ENCODE data around the gene HECTD1.

The HECTD1 gene

GRCh38 chr14:31255286-31255685 lies 47.7 kb upstream of the HECTD1 start:
- Histone ChIP-seq H3K4me3 (ENCODE audit: low read length) (no peak overlapping the region), H3F3A (ENCODE audit: insufficient read depth, low read length) (no peaks in the 10 kb centered on the region), H2AFZ (ENCODE audit: low read length) (no peak overlapping the region), H3K9me2 (replicated peaks; ENCODE audit: insufficient read depth, low read length) (no peaks in the 10 kb centered on the region), H3K4me1 (ENCODE audit: low read length) (no peaks in the 10 kb centered on the region), H3K36me3 (replicated peaks; ENCODE audit: insufficient read depth, low read length) (no peaks in the 10 kb centered on the region), H3K27ac (ENCODE audit: low read length) (no peak overlapping the region), H3K79me2 (ENCODE audit: low read length) (no peaks in the 10 kb centered on the region), H4K20me1 (ENCODE audit: insufficient read depth, low read length) (no peaks in the 10 kb centered on the region), H3K9ac (ENCODE audit: low read length) (no peak overlapping the region), H3K27me3 (replicated peaks; ENCODE audit: insufficient read depth, low read length) (no peaks in the 10 kb centered on the region), H3K4me2 (ENCODE audit: low read depth, low read length) (no peak overlapping the region), H3K9me3 (replicated peaks; ENCODE audit: insufficient read depth, low read length) (no peaks in the 10 kb centered on the region)
- no peak for TF ChIP-seq EZH2 (optimal IDR thresholded peaks at IDR 0.05; ENCODE audit: low read depth, low read length)
- no peak for TF ChIP-seq EZH2phosphoT487 (IDR thresholded peaks at IDR 0.05; ENCODE audit: low read length)
- TF ChIP-seq, protein P1, sequence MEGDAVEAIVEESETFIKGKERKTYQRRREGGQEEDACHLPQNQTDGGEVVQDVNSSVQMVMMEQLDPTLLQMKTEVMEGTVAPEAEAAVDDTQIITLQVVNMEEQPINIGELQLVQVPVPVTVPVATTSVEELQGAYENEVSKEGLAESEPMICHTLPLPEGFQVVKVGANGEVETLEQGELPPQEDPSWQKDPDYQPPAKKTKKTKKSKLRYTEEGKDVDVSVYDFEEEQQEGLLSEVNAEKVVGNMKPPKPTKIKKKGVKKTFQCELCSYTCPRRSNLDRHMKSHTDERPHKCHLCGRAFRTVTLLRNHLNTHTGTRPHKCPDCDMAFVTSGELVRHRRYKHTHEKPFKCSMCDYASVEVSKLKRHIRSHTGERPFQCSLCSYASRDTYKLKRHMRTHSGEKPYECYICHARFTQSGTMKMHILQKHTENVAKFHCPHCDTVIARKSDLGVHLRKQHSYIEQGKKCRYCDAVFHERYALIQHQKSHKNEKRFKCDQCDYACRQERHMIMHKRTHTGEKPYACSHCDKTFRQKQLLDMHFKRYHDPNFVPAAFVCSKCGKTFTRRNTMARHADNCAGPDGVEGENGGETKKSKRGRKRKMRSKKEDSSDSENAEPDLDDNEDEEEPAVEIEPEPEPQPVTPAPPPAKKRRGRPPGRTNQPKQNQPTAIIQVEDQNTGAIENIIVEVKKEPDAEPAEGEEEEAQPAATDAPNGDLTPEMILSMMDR (IDR thresholded peaks at IDR 0.05; ENCODE audit: low read length) = no peak
- no peak for DNase-seq

GRCh38 chr14:31253746-31254471 lies 46.3 kb upstream of the HECTD1 start:
- Histone ChIP-seq H3K4me2 (ENCODE audit: low read depth, low read length) (no peak overlapping the region), H3F3A (ENCODE audit: insufficient read depth, low read length) (no peaks in the 10 kb centered on the region), H3K79me2 (ENCODE audit: low read length) (no peaks in the 10 kb centered on the region), H2AFZ (ENCODE audit: low read length) (no peak overlapping the region), H4K20me1 (ENCODE audit: insufficient read depth, low read length) (no peaks in the 10 kb centered on the region), H3K9me2 (replicated peaks; ENCODE audit: insufficient read depth, low read length) (no peaks in the 10 kb centered on the region), H3K9me3 (replicated peaks; ENCODE audit: insufficient read depth, low read length) (no peaks in the 10 kb centered on the region), H3K4me3 (ENCODE audit: low read length) (no peak overlapping the region), H3K27ac (ENCODE audit: low read length) (no peak overlapping the region), H3K36me3 (replicated peaks; ENCODE audit: insufficient read depth, low read length) (no peaks in the 10 kb centered on the region), H3K9ac (ENCODE audit: low read length) (no peak overlapping the region), H3K27me3 (replicated peaks; ENCODE audit: insufficient read depth, low read length) (no peaks in the 10 kb centered on the region), H3K4me1 (ENCODE audit: low read length) (no peaks in the 10 kb centered on the region)
- no peak for DNase-seq
- no peak for TF ChIP-seq EZH2phosphoT487 (IDR thresholded peaks at IDR 0.05; ENCODE audit: low read length)
- no peak for TF ChIP-seq EZH2 (optimal IDR thresholded peaks at IDR 0.05; ENCODE audit: low read depth, low read length)
- TF ChIP-seq, protein P1 (IDR thresholded peaks at IDR 0.05; ENCODE audit: low read length) = no peak

DNA sequence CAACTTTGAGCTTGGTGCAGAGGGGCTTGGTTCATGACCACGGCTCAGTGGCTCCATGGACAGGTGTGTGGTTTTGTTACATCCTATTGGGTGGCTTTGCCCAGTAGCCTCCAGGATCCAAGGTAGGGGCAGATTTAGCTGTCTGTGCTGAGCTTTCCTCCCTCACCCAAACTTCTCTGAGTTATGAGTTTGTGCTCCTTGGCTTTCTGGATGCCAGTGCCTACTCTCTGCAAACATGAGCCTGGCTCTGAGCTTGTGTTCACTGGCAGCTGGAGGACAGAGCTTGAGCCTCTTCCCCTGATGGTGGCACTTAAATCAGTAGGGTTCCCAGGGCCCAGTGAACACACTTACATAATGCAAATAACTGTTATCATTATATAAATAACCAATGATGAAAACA lies 45.3 kb upstream of the HECTD1 start:
- no peak overlapping the region for H3K9ac ChIP-seq (ENCODE audit: low read length)
- H3K27ac ChIP-seq (ENCODE audit: low read length) = no peak overlapping the region
- H3K4me2 ChIP-seq (ENCODE audit: low read depth, low read length) = no peak overlapping the region
- H3K27me3 ChIP-seq (replicated peaks; ENCODE audit: insufficient read depth, low read length) = no peaks in the 10 kb centered on the region
- no peaks in the 10 kb centered on the region for H4K20me1 ChIP-seq (ENCODE audit: insufficient read depth, low read length)
- no peak overlapping the region for H3K4me3 ChIP-seq (ENCODE audit: low read length)
- no peak overlapping the region for H2AFZ ChIP-seq (ENCODE audit: low read length)
- no peaks in the 10 kb centered on the region for H3K9me2 ChIP-seq (replicated peaks; ENCODE audit: insufficient read depth, low read length)
- no peaks in the 10 kb centered on the region for H3K79me2 ChIP-seq (ENCODE audit: low read length)
- no peaks in the 10 kb centered on the region for H3K4me1 ChIP-seq (ENCODE audit: low read length)
- no peak for DNase-seq
- H3K9me3 ChIP-seq (replicated peaks; ENCODE audit: insufficient read depth, low read length) = no peaks in the 10 kb centered on the region
- H3K36me3 ChIP-seq (replicated peaks; ENCODE audit: insufficient read depth, low read length) = no peaks in the 10 kb centered on the region
- TF ChIP-seq, protein P1 (IDR thresholded peaks at IDR 0.05; ENCODE audit: low read length) = no peak
- no peak for TF ChIP-seq EZH2 (optimal IDR thresholded peaks at IDR 0.05; ENCODE audit: low read depth, low read length)
- no peak for TF ChIP-seq EZH2phosphoT487 (IDR thresholded peaks at IDR 0.05; ENCODE audit: low read length)
- no peaks in the 10 kb centered on the region for H3F3A ChIP-seq (ENCODE audit: insufficient read depth, low read length)

Data from MM.1S (cell line).